ENCODE results near the gene CCDC179.

DNA sequence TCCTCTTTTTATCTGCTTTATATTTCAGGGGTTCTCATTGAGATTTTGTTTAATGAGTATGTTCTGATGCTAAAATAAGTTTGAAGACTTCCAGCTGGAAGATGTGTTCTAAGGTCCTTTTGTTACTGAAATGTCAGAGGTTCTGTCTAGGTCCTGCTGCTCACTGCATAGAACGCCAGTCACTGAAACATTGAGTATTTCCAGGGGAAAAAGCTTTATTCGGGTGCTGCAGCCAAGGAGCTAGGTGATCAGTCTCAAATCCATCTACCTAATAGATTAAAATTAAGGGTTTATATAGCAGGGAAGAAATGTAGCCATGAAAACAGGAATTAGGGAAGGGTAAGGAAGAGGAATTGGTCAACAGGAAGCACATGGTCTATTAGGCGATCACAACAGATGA, 50.4 kb downstream of the CCDC179 start:
- TF ChIP-seq, protein P1, sequence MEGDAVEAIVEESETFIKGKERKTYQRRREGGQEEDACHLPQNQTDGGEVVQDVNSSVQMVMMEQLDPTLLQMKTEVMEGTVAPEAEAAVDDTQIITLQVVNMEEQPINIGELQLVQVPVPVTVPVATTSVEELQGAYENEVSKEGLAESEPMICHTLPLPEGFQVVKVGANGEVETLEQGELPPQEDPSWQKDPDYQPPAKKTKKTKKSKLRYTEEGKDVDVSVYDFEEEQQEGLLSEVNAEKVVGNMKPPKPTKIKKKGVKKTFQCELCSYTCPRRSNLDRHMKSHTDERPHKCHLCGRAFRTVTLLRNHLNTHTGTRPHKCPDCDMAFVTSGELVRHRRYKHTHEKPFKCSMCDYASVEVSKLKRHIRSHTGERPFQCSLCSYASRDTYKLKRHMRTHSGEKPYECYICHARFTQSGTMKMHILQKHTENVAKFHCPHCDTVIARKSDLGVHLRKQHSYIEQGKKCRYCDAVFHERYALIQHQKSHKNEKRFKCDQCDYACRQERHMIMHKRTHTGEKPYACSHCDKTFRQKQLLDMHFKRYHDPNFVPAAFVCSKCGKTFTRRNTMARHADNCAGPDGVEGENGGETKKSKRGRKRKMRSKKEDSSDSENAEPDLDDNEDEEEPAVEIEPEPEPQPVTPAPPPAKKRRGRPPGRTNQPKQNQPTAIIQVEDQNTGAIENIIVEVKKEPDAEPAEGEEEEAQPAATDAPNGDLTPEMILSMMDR (IDR thresholded peaks at IDR 0.05): no peak
- no peak for TF ChIP-seq POLR2AphosphoS5 (IDR thresholded peaks at IDR 0.05)
